GM21576 (cell line): Measurements from ENCODE around the gene IQCH.
A peak's percentile ranks its signal among the peaks of the same experiment; 100 is the strongest.

ENCODE experiments used
- ATAC-seq: cut with Tn5 transposase; IDR thresholded peaks from one replicate; pipeline ENCODE4 v1.9.1; 2021; ENCODE audit warnings: mild to moderate bottlenecking, moderate library complexity; ENCODE audit not compliant: unreplicated experiment

IQCH gene

DNA sequence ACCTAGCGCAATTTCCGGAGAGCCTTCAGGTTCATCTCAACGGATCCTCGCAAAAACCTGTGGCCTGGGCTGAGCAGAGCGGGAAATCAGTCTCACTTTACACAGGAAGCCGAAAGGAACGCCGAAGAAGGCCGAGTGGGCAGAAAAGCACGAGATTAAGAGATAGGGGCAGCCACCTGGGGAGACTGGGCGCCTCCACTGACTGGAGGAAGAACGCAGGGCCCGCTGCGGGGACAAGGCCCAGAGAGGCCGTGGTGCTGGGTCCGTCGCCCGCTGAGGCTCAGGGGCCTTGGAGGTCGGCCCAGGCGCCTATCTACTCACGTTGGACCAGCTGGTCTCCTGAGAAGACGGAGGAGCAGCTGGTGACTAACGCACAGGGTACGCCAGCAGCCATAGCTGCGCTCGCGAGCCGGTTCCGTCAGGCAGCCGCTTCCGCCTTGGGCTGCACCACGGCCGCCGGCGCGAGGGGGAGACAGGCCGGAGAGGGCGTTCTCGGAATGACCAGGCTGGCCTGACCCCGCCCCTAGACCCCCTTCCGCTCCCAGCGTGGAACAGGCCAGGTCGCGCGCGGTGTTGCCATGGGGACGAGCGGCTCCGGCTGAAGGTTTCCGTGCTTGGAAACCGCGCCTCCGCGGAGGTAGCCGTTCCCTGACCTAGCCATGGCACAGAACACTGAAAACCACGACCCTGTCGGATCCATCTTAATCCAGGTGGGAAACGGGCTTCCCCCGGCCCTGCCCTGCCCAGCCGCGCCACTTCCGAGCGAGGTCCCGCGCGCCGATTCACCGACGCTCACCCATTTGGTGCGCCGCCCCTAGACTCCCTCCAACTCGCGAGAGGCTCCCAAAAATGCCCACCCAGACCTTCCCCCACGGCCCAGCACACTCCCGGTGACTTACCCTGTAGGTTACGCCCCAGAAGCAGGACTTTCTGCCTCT, at the start of gene IQCH, which contains the start of gene AAGAB:
TSS of gene IQCH (plus strand) at position 549 of the 938 bp plus-strand sequence. CDS start at position 660, 111 bp downstream.
TSS of gene AAGAB (minus strand) at position 424 of the 938 bp plus-strand sequence. CDS start at position 394, 30 bp downstream.
- ATAC-seq, result peak; percentile 92

DNA sequence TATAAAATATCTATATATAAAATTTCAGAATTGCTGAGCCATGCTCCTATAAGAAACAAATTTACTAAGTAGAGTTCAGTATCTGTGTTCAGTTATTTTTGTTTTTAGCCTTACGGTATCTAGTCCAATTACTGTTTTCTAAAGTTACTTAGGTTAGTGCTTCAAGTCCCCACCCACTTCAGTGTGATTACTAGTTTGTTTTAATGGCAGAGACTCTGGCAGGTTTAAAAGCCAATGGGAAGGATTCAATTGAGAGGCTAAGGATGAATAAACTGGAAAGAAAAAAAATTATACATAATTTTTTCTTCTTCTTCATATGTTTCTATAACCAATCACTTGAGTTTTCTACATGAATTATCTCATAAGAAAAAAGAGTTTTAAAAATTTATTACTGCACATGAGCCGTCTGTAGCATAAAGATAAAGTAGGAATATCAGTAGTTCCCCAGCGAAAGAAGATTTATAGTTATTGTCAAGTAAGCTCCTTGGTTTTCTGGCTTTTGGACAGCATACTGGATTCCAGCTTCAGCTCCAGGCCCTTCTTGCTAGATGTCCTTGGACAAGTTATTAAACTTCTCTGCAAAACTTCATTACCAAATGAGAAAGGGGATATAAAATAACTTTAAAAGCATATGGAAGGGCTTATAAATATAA, 46.9 kb upstream of the IQCH start:
- ATAC-seq, result no peak

DNA sequence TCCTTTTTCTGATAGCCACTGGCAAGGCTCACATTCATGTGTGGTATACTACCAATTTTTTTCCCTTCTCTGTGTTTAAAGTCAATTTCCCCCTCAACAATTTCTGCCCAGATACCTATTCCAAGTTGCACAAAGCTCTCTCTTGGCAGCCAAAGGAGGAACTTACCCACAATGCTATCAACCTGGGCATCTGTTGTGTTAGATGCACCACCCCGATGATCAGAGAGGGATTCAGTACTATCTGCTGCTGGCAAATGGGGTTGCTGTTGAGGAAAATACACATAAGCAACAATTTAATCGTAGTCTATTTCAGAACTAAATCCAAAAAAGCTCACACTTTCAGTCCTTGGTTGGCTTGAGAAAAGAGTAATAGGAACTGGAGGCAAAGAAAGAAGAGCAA, 46.2 kb upstream of the IQCH start:
- ATAC-seq, result no peak

GRCh38 chr15:67210555-67211168, 43.9 kb upstream of the IQCH start:
- no peak for ATAC-seq

- no peak for ATAC-seq
These were observed 41.8 kb upstream of the IQCH start for GRCh38 chr15:67212684-67213367.

- ATAC-seq, result no peak
These were observed 39.5 kb upstream of the IQCH start for GRCh38 chr15:67215102-67215501.

GRCh38 chr15:67216859-67217258, 37.7 kb upstream of the IQCH start:
- no peak for ATAC-seq

DNA sequence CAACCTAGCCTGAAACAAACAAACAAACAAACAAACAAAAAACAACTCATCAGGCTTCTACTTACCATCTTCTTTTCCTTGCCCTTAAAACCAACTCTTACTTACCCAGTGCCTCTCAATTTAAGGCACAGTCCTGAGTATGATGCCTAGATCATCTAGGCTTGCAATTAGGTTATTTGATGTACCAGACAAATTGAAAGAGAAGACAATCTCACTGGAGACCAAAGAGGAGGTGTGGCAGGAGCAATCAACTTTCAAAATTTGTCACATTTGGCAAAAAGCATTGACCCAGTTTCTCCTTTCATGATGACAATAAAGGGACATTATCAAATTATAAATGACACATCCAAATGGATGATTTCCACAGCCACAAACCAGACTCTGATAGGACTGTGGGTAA, 36.2 kb upstream of the IQCH start:
- ATAC-seq, result no peak

GRCh38 chr15:67219288-67219687, 35.3 kb upstream of the IQCH start:
- no peak for ATAC-seq

DNA sequence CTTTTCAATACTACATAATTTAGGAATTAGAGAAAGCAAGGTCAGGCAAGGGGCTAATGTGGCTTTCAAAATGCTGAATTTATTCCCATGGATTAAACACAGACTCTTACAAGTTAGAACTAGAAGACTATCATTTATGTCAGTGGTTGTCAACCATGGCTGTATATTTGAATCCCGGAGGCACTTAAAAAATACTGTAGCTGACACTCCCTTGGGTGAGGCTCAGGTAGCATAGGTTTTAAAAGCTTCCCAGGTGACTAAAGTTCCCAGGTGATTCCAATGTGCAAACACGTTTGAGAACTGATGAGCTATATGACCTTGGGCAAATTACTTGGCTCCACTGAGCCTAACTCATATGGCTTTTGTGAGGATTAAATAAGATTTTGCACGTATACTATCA, 29.7 kb upstream of the IQCH start:
- no peak for ATAC-seq

DNA sequence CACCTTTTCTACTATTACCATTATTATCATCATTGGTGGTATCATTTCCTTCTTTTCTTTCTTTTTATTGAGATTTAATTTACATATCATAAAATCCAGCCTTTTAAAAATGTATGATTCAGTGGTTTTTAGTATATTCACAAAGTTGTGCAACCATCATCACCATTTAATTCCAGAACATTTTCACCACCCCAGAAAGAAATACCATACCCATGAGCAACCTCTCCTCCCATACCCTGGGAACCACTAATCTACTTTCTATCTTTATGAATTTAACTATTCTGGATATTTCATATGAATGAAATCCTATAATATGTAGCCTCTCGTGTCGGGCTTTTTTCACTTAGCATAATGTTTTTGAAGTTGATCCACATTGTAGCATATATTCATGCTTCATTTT, 29.2 kb upstream of the IQCH start:
- no peak for ATAC-seq

GRCh38 chr15:67227431-67227830, 27.2 kb upstream of the IQCH start:
- no peak for ATAC-seq

DNA sequence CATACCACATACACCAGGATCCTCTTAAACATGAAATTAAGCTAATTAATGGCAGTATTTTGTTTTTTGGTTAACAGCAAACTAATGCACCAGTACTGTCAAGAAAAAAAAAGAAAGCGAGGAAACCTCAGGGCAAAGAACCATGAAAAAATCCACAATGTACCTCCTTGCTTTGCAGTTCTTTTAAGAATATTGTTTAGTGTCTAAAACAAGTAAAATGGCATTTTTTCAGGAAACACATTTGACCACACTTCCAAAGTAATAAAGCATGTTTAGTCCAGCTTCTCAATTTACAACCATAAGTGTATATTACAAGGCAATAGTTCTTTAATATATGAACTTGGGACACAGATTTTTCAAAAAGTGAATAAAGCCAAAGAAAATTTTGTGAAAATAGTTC, 26.7 kb upstream of the IQCH start:
- no peak for ATAC-seq

DNA sequence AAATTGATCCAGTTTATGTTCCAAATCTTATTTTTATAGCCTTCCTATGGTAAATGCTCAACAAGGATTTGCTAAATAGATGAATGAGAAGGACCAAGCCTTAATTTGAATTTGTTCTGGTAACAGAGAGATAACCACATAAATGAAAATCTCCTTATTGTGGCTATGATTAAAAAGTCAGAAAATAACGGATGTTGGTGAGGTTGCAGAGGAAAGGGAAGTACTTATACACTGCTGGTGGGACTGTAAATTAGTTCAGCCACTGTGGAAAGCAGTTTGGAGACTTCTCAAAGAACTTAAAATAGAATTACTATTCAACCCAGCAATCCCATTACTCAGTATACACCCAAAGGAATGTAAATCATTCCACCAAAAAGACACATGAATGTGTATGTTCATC, 26.3 kb upstream of the IQCH start:
- ATAC-seq, result no peak

- ATAC-seq, result no peak
These were observed 24.1 kb upstream of the IQCH start for GRCh38 chr15:67230504-67230903.

GRCh38 chr15:67232591-67232990, 22.0 kb upstream of the IQCH start:
- ATAC-seq, result no peak

GRCh38 chr15:67240235-67241131, 14.1 kb upstream of the IQCH start:
- ATAC-seq, result no peak

DNA sequence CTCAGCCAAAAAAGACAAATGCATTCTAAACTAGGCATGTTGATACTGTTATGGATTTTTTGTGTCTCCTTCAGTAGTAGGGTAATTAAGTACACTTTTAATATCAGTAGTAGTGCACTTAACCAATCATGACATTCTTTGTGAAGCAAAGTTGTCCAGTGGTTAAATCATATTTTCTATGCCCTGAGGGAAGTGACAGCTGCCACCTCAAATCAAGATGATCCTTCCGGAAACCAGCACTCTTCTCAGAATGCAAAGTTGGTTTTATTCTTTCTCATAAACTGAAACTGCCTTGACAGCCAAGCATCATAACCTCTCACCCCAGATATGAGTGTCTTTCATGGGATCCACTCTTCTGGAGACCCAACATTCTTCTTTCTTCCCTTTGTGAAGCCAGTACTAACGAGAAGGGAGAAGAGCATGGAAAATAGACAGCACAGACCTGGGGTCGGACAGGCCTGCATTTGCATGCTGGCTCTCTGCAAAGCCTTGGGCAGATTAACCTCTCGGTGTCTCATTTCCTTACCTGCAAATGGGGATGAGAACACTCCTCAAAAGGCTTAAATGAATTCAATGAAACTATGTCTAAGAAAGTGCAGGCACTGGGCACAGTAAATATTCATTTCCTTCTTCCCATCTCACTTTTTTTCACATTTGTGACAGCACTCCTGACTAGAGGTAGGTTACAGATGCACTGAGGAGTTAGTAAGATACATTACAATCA, 13.3 kb upstream of the IQCH start:
- ATAC-seq, result peak; percentile 65

DNA sequence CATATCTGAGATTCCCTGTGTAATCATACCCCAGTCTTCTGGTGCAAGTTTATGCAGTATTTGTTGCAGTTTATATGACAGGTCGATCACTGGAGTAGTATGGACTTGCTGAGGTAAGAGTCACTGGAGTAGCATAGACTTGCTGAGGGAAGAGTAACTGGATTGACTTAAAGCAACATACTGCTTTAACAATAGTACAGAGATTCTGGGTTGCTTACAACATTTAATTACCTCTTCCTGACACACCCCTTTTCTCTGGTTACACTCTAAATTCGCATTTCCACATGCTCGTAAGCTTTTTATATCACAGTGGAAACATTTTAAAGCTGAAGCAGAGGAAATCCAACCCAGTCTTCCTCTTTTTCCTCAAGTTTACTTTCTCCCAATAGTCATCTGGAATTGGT, 11.9 kb upstream of the IQCH start:
- ATAC-seq, result no peak
